ENCODE measurements around the gene ETV2. TPM values are rescaled to one million over a fixed set of nuclear protein-coding genes. Genes with fewer than 3 reads are reported as not detected.

ETV2 gene
- total RNA-seq, 1 donor from 2014 or later = 0.72 TPM

GRCh38 chr19:35633727-35634440 is 7.7 kb upstream of the ETV2 start:
- TF ChIP-seq, protein P1, sequence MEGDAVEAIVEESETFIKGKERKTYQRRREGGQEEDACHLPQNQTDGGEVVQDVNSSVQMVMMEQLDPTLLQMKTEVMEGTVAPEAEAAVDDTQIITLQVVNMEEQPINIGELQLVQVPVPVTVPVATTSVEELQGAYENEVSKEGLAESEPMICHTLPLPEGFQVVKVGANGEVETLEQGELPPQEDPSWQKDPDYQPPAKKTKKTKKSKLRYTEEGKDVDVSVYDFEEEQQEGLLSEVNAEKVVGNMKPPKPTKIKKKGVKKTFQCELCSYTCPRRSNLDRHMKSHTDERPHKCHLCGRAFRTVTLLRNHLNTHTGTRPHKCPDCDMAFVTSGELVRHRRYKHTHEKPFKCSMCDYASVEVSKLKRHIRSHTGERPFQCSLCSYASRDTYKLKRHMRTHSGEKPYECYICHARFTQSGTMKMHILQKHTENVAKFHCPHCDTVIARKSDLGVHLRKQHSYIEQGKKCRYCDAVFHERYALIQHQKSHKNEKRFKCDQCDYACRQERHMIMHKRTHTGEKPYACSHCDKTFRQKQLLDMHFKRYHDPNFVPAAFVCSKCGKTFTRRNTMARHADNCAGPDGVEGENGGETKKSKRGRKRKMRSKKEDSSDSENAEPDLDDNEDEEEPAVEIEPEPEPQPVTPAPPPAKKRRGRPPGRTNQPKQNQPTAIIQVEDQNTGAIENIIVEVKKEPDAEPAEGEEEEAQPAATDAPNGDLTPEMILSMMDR (IDR thresholded peaks at IDR 0.05) = no peak
- H3K4me3 ChIP-seq = no peak overlapping the region
- peaks cover 78% of the 10 kb centered on the region for H3K36me3 ChIP-seq
- H3K27ac ChIP-seq = no peak overlapping the region
- no peaks in the 10 kb centered on the region for H3K27me3 ChIP-seq
- intact Hi-C loops (cut with DNase I) = no loop called here
- ATAC-seq (no peak), DNase-seq (no peak)
- H3K9me3 ChIP-seq = no peaks in the 10 kb centered on the region
- peaks cover 9% of the 10 kb centered on the region for H3K4me1 ChIP-seq

GRCh38 chr19:35636651-35637050 is 4.9 kb upstream of the ETV2 start:
- peaks cover 65% of the 10 kb centered on the region for H3K36me3 ChIP-seq

GRCh38 chr19:35637165-35637564 is 4.4 kb upstream of the ETV2 start:
- H3K27ac ChIP-seq = no peak overlapping the region
- no peak for DNase-seq
- no peaks in the 10 kb centered on the region for H3K27me3 ChIP-seq
- no peaks in the 10 kb centered on the region for H3K4me1 ChIP-seq
- no peak for ATAC-seq
- H3K36me3 ChIP-seq = peaks cover 60% of the 10 kb centered on the region
- intact Hi-C loops (cut with DNase I) = no loop called here
- TF ChIP-seq, protein P1 (IDR thresholded peaks at IDR 0.05) = no peak
- H3K4me3 ChIP-seq = no peak overlapping the region
- H3K9me3 ChIP-seq = no peaks in the 10 kb centered on the region

More at GRCh38 chr19:35636651-35637050, 4.9 kb upstream of the ETV2 start:
- TF ChIP-seq, protein P1 (IDR thresholded peaks at IDR 0.05) = no peak
- Histone ChIP-seq H3K27me3 (no peaks in the 10 kb centered on the region), H3K4me3 (no peak overlapping the region), H3K27ac (no peak overlapping the region), H3K4me1 (no peaks in the 10 kb centered on the region), H3K9me3 (no peaks in the 10 kb centered on the region)
- intact Hi-C loops (cut with DNase I) = no loop called here
- DNase-seq (no peak), ATAC-seq (no peak)

DNA sequence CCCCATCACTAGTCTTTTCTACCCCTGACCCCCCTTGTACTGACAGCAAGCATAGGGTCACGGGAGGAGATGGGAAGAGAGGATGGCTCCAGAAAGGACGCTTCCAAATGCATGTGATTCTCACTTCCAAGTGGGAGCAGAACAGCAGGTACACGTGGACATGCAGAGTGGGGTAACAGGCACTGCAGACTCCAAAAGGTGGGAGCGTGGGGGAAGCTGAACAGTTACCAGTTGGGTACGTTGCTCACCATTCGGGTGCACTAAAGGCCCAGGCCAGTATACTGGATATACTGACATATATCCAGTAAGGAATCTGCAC is 2.3 kb upstream of the ETV2 start:
- TF ChIP-seq, protein P1 (IDR thresholded peaks at IDR 0.05) = no peak
- Histone ChIP-seq H3K27ac (no peak overlapping the region), H3K9me3 (no peaks in the 10 kb centered on the region), H3K27me3 (no peaks in the 10 kb centered on the region), H3K4me1 (no peaks in the 10 kb centered on the region), H3K4me3 (no peak overlapping the region), H3K36me3 (peaks cover 39% of the 10 kb centered on the region)
- DNase-seq = no peak
- intact Hi-C loops (cut with DNase I) = no loop called here
- ATAC-seq = no peak

DNA sequence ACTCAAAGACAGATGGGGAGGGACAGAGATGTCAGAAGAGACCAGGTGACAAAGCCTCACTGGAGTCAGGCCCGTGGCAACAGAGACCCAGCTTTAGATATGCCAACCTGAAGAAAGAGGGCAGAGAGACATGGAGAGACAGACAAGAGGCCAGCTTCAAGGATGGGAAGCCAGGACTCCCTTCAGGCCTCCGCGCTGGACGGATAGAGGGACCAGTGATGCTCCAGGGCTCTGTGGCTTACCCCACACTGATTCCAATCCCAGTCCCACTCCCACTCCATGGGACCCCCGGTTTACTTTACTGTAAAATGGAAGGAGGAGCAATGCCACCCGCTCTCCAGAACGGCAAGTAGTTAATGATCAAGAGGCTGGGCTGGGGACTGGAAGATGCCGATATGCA is 1.7 kb upstream of the ETV2 start:
- H3K4me3 ChIP-seq = no peak overlapping the region
- H3K27ac ChIP-seq = no peak overlapping the region
- intact Hi-C loops (cut with DNase I) = no loop called here
- TF ChIP-seq, protein P1 (IDR thresholded peaks at IDR 0.05) = no peak
- DNase-seq (no peak), ATAC-seq (no peak)
- no peaks in the 10 kb centered on the region for H3K9me3 ChIP-seq
- no peaks in the 10 kb centered on the region for H3K27me3 ChIP-seq
- H3K4me1 ChIP-seq = no peaks in the 10 kb centered on the region
- peaks cover 33% of the 10 kb centered on the region for H3K36me3 ChIP-seq

- intact Hi-C loops (cut with DNase I) = no loop called here
- TF ChIP-seq, protein P1 (IDR thresholded peaks at IDR 0.05) = no peak
- ATAC-seq = no peak
- H3K4me3 ChIP-seq = no peak overlapping the region
- peaks cover 7% of the 10 kb centered on the region for H3K4me1 ChIP-seq
- H3K36me3 ChIP-seq = peaks cover 9% of the 10 kb centered on the region
- H3K9me3 ChIP-seq = no peaks in the 10 kb centered on the region
- H3K27ac ChIP-seq = no peak overlapping the region
- no peaks in the 10 kb centered on the region for H3K27me3 ChIP-seq
- DNase-seq = no peak
These were observed 767 bp downstream of the ETV2 start for GRCh38 chr19:35642312-35642711.
